MM.1S (cell line): Measurements from ENCODE around the gene RPS16.

Experiments used
- DNase-seq: peaks from one replicate; pipeline ENCODE4 v3.0.0-alpha.2; 2015
- H2AFZ ChIP-seq: fragments of 300-600 bp; sonication (generic); 2 replicates; pipeline ENCODE4 v1.6.0; 2016; ENCODE audit warnings: antibody characterized with exemption, low read length
- H3F3A ChIP-seq: fragments of 300-600 bp; sonication (generic); 2 replicates; pipeline ENCODE4 v1.6.1; 2016; ENCODE audit warnings: mild to moderate bottlenecking, antibody characterized with exemption, low read length, moderate library complexity, mixed read lengths; ENCODE audit not compliant: insufficient read depth
- H3K27ac ChIP-seq: fragments of 300-600 bp; sonication (generic); 2 replicates; pipeline ENCODE4 v1.5.1; 2016; ENCODE audit warnings: mild to moderate bottlenecking, low read length
- H3K27me3 ChIP-seq: fragments of 300-600 bp; sonication (generic); replicated peaks from 2 replicates; pipeline ENCODE4 v1.6.0; 2016; ENCODE audit warnings: low read length; ENCODE audit not compliant: insufficient read depth
- H3K36me3 ChIP-seq: fragments of 300-600 bp; sonication (generic); replicated peaks from 2 replicates; pipeline ENCODE4 v1.6.1; 2016; ENCODE audit warnings: mild to moderate bottlenecking, low read length, mixed read lengths; ENCODE audit not compliant: insufficient read depth
- H3K4me1 ChIP-seq: fragments of 300-600 bp; sonication (generic); 2 replicates; pipeline ENCODE4 v1.6.1; 2016; ENCODE audit warnings: low read length, mixed read lengths
- H3K4me2 ChIP-seq: fragments of 300-600 bp; sonication (generic); 2 replicates; pipeline ENCODE4 v1.6.0; 2016; ENCODE audit warnings: low read depth, low read length
- H3K4me3 ChIP-seq: fragments of 300-600 bp; sonication (generic); 2 replicates; pipeline ENCODE4 v1.5.1; 2016; ENCODE audit warnings: low read length, mixed read lengths
- H3K79me2 ChIP-seq: fragments of 300-600 bp; sonication (generic); 2 replicates; pipeline ENCODE4 v1.6.1; 2016; ENCODE audit warnings: mixed run types, low read length, mixed read lengths
- H3K9ac ChIP-seq: fragments of 300-600 bp; sonication (generic); 2 replicates; pipeline ENCODE4 v1.6.1; 2016; ENCODE audit warnings: low read length, mixed read lengths
- H3K9me2 ChIP-seq: fragments of 300-600 bp; sonication (generic); replicated peaks from 2 replicates; pipeline ENCODE4 v1.6.1; 2016; ENCODE audit warnings: mild to moderate bottlenecking, low read length, mixed read lengths; ENCODE audit not compliant: insufficient read depth
- H3K9me3 ChIP-seq: fragments of 300-600 bp; sonication (generic); replicated peaks from 2 replicates; pipeline ENCODE4 v1.6.1; 2016; ENCODE audit warnings: mild to moderate bottlenecking, low read length, mixed read lengths; ENCODE audit not compliant: insufficient read depth
- H4K20me1 ChIP-seq: fragments of 300-600 bp; sonication (generic); 2 replicates; pipeline ENCODE4 v1.6.1; 2016; ENCODE audit warnings: mild to moderate bottlenecking, low read length, moderate library complexity, mixed read lengths; ENCODE audit not compliant: insufficient read depth
- CTCF ChIP-seq: fragments of 300-600 bp; sonication (generic); IDR thresholded peaks from 2 replicates; pipeline ENCODE4 v1.5.1; 2016; ENCODE audit warnings: antibody characterized with exemption, low read length, mixed read lengths
- EZH2 ChIP-seq: fragments of 300-600 bp; sonication (generic); optimal IDR thresholded peaks from 2 replicates; pipeline ENCODE3; 2017; ENCODE audit warnings: low read depth, mild to moderate bottlenecking, antibody characterized with exemption, low read length, mixed read lengths
- EZH2phosphoT487 ChIP-seq: fragments of 300-600 bp; sonication (generic); IDR thresholded peaks from 2 replicates; pipeline ENCODE4 v1.6.1; 2018; ENCODE audit warnings: antibody characterized with exemption, low read length

RPS16 gene

GRCh38 chr19:39412867-39413271 is 22.9 kb downstream of the RPS16 start:
- Histone ChIP-seq H3F3A (peaks cover 38% of the 10 kb centered on the region), H2AFZ (peak overlapping the region; percentile 84), H3K4me2 (peak overlapping the region; percentile 97), H3K9me2 (no peaks in the 10 kb centered on the region), H3K36me3 (peaks cover 10% of the 10 kb centered on the region; the same call in 1 of the 2 replicates), H3K4me3 (peak overlapping the region; percentile 79), H3K9me3 (no peaks in the 10 kb centered on the region), H4K20me1 (peaks cover 10% of the 10 kb centered on the region; the same call in 1 of the 2 replicates), H3K79me2 (peaks cover 11% of the 10 kb centered on the region), H3K9ac (peak overlapping the region; percentile 78), H3K4me1 (peaks cover 15% of the 10 kb centered on the region), H3K27ac (no peak overlapping the region), H3K27me3 (no peaks in the 10 kb centered on the region)
- no peak for DNase-seq
- TF ChIP-seq EZH2phosphoT487 (no peak), CTCF (no peak; the same call in 1 of the 2 replicates), EZH2 (no peak)

GRCh38 chr19:39412100-39412866 is 23.5 kb downstream of the RPS16 start, which contains the start of gene PLEKHG2:
PLEKHG2 (plus strand) TSS chr19:39412669; CDS start chr19:39414087, 1,418 bp downstream.
- H3K9me3 ChIP-seq: no peaks in the 10 kb centered on the region
- peak within 1 kb of the TSS; percentile 100; the same call in 1 of the 2 replicates for H3K27ac ChIP-seq
- H3K4me3 ChIP-seq: peak within 1 kb of the TSS; percentile 79
- H3K4me1 ChIP-seq: peaks cover 15% of the 10 kb centered on the region
- H4K20me1 ChIP-seq: peaks cover 16% of the 10 kb centered on the region; the same call in 1 of the 2 replicates
- H3F3A ChIP-seq: peaks cover 44% of the 10 kb centered on the region
- TF ChIP-seq EZH2: no peak
- TF ChIP-seq EZH2phosphoT487: no peak
- TF ChIP-seq CTCF: peak; percentile 81; the same call in 1 of the 2 replicates
- H2AFZ ChIP-seq: peak within 1 kb of the TSS; percentile 84
- no peaks in the 10 kb centered on the region for H3K27me3 ChIP-seq
- H3K9me2 ChIP-seq: no peaks in the 10 kb centered on the region
- DNase-seq: peak; percentile 99
- peak within 1 kb of the TSS; percentile 97 for H3K4me2 ChIP-seq
- H3K36me3 ChIP-seq: peaks cover 12% of the 10 kb centered on the region; the same call in 1 of the 2 replicates
- H3K79me2 ChIP-seq: peaks cover 17% of the 10 kb centered on the region
- H3K9ac ChIP-seq: peak within 1 kb of the TSS; percentile 99

GRCh38 chr19:39411832-39412099 is 24.0 kb downstream of the RPS16 start:
- TF ChIP-seq EZH2phosphoT487: no peak
- TF ChIP-seq CTCF: peak; percentile 96
- no peaks in the 10 kb centered on the region for H3K27me3 ChIP-seq
- peak overlapping the region; percentile 17 for H3K4me3 ChIP-seq
- peak overlapping the region; percentile 99; the same call in 1 of the 2 replicates for H3K9ac ChIP-seq
- H3K79me2 ChIP-seq: peaks cover 22% of the 10 kb centered on the region
- peaks cover 49% of the 10 kb centered on the region for H3F3A ChIP-seq
- no peaks in the 10 kb centered on the region for H3K9me2 ChIP-seq
- no peaks in the 10 kb centered on the region for H3K9me3 ChIP-seq
- H3K4me2 ChIP-seq: peak overlapping the region; percentile 47
- H3K36me3 ChIP-seq: peaks cover 12% of the 10 kb centered on the region; the same call in 1 of the 2 replicates
- H4K20me1 ChIP-seq: peaks cover 20% of the 10 kb centered on the region; the same call in 1 of the 2 replicates
- peaks cover 15% of the 10 kb centered on the region for H3K4me1 ChIP-seq
- H3K27ac ChIP-seq: peak overlapping the region; percentile 100; the same call in 1 of the 2 replicates
- peak; percentile 91 for DNase-seq
- no peak overlapping the region for H2AFZ ChIP-seq
